ENCODE data around the gene BID. TPM values are rescaled to one million over a fixed set of nuclear protein-coding genes. Genes with fewer than 3 reads are reported as not detected.

The BID gene
- total and polyA plus RNA-seq, 10 of the 15 experiments (the other 5 are each of a cell fraction or from before 2014, with no cell fraction given) = 7.9 to 241 (median 136) TPM

GRCh38 chr22:17705546-17705945 is 68.7 kb downstream of the BID start (continued):
- TF ChIP-seq CUX1 (IDR thresholded peaks at IDR 0.05; ENCODE audit: insufficient replicate concordance, low read depth, low read length) (no peak), KAT2A (conservative IDR thresholded peaks at IDR 0.05; ENCODE audit: control insufficient read depth, low read depth, low read length) (no peak), PKNOX1 (IDR thresholded peaks at IDR 0.05) (no peak), STAT1 (conservative IDR thresholded peaks at IDR 0.05) (no peak), ZNF207 (IDR thresholded peaks at IDR 0.05; ENCODE audit: borderline replicate concordance) (no peak), BHLHE40 (IDR thresholded peaks at IDR 0.05; ENCODE audit: borderline replicate concordance in 1 of 2, low read depth in 2 of 2, low read length in 1 of 2) (no peak)

Data from GM12878 (cell line).